NCI-H82 (cell line): ENCODE measurements around the gene FAM210A.

Experiments
- DNase-seq: peaks from one replicate; lab custom pipeline; 2025; lab: John Stamatoyannopoulos, UW

Gene FAM210A

DNA sequence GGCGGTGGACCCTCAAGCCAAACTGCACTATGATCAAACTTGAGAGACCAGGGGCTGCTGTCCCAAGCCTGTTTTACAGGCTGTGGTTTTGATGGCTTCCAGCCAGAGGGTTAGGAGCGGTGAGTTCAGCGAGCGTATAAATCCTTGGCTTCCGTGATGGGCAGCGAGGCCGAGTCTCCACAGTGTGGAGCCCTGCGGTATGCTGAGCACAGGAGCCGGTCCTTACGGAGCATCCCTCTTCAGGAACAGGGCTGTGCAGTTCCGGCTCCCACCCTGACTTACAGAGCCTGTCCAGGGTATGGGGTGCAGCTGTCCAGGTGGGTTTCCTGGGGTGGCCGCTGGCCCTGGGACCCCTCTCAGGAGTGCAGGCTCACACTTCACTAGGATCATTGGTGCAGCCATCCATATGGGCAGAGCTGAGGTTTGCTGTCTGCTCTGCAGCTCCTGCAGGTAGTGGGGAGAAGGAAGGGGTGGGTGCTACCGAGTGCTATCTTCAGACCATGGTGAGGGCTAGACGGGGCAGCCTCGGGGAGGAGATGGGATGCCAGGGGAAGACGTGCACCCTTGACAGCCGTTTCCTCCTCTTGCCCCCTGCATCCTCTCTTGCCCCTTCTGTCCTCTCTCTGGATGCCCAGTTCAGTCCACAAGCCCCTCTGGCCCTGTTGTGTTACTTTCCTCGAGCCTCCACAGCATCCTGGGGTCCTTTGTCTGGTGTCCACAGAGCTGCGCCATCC is 104.3 kb downstream of the FAM210A start:
- no peak for DNase-seq

DNA sequence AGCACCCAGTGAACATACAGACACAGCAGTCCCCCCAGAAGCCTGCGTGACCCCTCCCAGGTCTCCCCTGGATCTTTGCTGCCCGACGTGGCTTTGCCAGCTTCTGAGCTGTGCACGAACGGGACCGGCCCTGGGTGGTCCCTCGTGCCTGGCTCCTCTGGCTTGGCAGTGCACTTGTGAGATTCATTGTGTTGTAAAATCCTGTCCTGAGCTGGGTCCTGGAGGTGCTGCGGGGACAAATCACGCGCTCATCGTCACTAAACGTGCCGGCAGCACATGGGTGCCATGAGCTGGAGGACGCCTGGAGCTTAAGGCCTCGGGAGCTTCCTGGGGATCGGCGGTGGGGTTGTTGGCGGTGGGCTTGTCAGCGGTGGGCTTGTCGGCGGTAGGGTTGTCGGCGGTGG is 104.9 kb downstream of the FAM210A start:
- no peak for DNase-seq

DNA sequence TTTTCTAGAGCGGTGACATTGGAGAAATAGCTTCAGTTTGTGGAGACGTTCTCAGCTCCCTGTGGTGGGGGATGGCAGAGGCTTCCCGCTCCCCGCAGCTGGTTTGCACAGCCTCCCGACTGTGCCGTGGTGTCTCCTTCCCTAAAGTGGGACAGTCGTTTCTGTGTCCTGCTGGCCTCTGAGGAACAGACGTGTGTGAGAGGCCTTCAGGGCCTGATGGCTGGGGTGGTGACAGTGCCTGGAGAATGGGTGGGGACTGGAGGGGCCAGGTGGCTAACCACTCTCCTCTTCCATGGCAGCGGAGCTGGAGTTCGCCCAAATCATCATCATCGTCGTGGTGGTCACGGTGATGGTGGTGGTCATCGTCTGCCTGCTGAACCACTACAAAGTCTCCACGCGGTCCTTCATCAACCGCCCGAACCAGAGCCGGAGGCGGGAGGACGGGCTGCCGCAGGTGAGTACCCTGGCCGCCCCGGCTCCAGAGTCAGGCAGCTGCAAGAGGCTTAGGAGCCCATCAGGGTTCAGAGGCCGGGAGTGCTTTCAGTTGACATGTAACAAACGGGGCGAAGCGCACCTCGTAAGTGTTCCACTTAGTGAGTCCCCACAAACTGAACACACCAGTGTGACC is 105.4 kb downstream of the FAM210A start:
- no peak for DNase-seq

DNA sequence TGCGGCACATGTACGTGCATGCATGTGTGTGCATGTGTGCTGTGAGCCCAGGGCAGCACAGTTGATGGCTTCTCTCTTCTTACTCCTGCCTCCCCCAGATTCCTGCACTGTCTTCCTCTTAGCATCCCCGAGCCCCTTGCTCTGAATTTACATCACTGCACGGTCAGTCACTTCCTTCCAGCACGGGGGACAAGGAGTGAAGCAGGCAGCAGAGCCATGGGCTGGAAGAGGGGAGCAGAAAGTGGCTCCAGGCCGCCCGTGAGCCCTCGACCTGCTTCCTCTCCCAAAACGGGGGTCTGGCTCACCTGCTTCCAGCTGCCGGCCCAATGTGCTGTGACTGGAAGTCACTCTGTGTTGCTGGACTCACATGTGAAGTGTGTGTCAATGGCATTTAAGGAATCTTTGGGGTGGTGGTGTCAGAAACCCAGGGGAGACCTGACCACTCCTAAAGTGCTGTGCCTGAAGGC is 106.1 kb downstream of the FAM210A start:
- no peak for DNase-seq

DNA sequence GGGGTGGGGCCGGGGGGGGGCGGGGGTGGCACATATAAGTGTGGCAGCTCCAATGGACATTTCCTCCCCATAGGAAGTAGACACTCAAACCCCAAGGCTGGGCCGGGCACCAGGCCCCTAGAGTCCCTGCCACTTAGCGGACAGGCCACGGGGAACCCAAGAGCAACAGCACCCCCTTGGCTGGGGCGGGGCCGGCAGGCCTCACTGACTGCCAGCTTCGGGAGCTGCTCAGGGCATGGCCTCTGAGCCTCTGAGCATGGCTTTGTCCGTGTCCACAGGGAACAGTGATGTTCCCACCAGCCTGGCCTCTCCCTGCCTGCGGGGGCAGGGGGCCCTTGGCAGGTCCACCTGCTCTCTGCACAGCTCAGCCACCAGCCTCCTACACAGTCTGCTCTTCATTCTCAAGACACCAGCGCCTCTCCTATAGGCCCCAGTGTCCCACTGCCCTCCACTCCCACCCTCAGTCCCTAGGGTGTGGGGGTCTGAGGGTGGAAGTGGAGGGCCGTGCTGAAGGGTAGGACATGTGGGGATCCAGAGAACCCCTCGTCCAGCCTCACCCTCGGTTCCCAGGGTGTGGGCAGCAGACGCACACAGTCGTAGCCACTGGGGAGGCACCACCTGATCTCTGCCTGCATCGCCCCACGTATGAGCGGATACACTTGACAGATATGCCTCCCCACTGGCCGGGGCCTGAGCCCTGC is 106.7 kb downstream of the FAM210A start:
- no peak for DNase-seq

DNA sequence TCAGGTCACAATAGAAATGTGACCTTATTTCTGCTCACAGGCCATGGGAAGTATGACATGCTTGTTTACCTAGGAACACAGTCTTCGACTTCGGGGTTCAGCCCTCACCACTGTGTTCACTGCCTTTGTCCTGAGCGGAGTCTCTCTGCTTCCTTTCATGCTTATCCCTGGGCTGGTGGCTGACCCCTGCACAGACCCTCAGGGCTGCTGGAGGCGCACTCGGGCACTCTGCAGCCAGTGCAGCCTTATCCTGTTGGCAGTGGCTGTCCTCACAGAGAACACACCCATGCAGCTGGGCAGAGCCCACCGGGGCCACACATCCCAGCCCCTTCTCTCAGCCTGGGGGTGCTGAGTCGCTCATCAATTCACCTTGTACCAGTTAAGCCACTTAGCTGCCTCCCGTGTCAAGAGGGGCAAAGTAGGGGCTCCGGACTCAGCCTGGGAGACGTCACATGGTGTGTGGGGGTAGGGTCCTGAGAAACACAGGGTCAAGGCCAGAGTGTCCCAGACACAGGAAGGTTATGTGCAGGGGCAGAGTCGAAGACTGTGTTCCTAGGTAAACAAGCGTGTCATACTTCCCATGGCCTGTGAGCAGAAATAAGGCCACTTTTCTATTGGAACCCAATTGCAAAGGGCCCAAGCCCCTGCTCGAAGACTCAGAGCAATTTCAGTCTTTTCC is 107.5 kb downstream of the FAM210A start:
- DNase-seq = no peak

DNA sequence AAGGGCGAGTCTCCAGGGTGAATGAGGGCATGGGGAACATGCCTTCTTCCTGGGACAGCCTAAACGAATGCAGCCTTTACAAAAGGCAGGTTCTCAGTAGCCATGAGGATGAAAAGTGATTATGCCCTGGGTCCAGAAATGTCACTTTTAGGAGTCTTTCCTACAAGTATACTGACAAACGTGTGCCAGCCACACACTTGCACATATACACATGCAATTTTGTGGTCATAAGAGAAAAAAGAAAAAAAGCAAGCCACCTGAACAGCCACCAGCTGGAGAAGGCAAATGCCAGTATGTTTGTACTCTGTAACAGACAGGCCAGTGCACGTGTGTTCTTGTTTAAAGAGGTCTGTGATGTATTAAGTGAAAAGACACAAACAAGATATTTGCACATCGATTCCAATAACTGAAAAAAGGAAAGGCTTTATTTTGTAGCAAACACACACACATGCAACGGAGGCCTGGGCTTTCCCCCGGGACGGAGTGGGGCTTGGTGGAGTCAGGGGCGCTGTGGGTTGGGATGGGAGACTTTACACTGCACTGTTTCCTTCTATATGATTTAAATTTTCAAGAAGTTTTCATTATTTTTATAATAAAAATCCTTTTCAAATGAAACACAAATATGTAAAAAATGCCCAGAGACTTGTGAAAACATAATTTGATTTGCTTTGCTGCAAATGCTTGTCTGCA is 108.4 kb downstream of the FAM210A start:
- no peak for DNase-seq

DNA sequence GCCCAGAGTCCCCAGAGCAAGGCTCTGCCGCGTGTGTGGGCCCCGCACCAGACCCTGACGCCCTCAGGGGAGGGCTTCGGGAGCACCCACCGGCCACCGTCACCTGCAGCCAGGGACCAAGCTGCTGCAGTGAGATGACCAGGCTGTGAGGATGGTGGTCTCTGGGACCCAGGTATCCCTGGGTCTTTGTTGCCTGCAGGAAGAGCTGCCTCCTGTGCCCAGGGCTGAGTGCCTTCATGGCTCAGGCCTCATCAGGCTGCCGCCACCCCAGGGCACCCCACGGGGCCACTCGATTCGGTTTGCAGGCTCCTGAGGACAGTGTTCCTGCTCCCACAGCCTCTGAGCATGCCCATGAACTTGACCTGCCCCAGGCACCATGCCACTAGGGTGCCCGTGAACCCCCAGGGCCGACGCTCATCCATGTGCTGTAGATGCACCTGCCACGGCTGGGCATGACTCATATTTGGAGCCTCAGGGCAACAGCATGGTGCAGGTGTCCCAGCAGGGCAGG is 109.8 kb downstream of the FAM210A start:
- no peak for DNase-seq

DNA sequence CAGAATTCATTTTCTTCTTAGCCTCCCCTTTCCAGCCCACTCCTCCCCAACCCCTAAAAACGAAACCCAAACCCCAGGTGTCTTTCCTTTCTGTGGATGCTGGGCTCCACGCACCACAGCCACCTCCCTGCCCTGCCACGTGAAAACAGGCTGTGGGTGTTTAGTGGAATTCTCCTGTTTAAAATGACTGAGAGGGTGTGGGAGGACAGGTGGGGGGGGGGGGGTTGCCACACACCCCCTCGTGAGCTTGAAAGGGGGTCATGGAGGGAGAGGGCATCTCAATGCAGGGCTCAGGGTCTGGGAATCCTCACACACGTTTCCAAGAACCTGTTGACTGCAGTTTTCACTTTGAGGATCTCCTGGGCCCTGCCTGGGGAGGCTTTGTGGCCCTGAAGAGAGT is 110.3 kb downstream of the FAM210A start:
- no peak for DNase-seq

DNA sequence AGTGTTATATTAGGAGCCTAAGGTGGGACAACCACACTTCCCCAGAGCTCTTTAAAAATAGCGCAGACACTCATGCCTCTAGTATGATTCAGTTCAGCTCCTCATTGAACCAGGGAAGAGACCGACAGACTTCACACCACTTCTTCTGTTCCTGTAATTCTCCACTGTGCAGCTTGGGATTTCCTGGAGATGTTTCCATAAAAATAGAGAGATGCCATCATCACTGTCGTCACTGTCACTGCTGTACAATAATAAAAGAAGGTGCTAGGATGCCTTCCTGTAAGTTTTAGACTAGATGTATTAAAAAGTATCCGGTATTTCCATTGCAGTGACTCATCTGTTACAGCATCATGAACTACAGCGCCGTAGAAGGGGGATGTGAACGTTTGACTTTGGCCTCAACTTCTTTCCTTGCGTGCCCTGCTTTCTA is 110.9 kb downstream of the FAM210A start:
- no peak for DNase-seq

DNA sequence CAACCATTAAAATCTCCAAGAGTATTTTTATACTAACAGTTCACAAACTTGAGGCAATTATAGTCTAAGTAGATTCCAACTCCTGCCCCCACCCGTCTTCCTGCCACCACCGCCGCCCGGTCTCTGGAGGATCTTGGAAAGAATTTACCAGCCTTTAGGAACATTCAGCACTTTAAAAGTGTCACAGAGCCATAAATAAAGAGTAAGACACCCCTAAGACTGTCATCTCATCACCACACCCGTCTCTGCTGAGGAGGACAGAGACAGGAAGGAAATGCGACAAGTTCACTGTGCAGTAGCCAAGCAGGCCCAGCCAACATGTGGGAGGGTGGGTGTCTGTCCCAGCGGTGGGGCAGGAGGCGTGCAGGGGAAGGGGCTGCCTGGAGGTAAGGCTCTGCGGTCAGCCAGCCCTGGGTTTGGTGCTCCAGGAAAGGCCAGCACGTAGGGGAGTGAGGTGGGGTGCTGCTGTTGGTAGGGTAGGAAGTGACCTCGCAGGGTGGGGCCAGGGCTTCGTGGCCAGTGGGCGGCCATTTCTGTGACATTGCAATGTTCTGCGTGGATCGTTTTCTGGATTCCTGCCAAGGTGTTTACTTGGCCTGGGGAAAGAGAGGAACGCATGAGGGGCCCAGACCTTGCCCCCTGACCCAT is 111.6 kb downstream of the FAM210A start:
- DNase-seq = no peak

DNA sequence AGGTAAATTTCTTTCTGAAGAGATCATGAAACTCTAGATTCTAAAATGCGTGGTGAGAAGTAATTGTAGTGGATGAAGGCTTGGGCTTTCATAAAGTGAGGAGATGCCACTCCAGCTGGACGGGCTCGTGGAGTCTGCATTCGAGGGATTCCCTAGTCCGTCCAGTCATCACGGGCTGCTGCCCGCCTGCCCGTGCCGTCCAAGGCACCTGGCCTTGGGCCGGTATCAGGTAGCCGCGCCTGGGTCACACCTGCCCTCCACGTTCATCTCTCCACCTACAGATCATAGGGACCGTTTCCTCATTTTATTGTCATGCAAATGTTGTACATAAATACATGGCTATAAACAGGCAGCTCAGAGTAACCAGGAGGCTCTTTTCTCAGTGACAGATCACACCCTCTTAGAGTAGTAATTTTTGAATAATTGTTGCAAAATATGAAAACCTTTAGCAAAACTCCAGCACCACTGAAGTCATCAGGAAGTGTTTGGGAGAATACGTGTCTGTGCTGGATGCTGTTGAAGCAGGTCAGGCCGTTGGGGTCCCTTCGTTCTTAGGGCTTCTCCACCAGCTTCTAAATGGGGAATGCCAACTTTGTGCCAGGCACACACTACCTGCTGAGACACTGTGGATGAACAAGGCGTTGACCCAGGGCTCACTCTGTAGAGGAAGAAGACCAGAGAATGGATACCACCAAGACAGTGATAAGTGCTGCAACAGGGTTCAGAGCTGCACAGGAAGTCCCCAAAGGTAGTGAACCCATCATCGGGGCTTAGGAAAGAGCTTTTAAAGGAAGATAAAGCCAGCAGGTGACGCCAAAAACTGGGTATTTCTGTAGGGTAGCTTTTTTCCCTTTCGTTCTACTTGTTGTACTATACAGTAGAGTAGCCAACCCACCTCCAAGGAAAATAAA is 112.5 kb downstream of the FAM210A start:
- no peak for DNase-seq
